ENCODE data around the gene PRR5. TPM values are rescaled to one million over a fixed set of nuclear protein-coding genes. Genes with fewer than 3 reads are reported as not detected.

PRR5 gene
- total and polyA plus RNA-seq, 2 experiments from 2014 or later, result 15.3 to 31.4 TPM

DNA sequence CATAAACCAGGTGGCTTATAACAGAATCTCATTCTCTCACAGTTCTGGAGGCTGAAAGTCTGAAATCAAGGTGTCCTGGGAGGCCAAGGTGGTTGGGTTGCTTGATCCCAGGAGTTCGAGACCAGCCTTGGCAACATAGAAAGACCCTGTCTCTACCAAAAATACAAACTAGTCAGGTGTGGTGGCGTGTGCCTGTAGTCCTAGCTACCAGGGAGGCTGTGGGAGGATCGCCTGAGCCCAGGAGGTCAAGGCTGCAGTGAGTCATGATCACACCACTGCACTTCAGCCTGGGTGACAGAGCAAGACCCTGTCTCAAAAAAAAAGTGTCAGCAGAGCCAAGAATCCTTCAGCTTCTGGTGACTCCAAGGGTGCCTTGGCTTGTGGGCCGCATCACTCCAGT is 8.9 kb upstream of the PRR5 start:
- ATAC-seq, result no peak
- Mint-ChIP-seq H3K36me3 (ENCODE audit: low read depth) (no peaks in the 10 kb centered on the region), H3K4me1 (no peaks in the 10 kb centered on the region; the same call in 2 of the 3 replicates), H3K27me3 (ENCODE audit: insufficient read depth, low read depth, poor library complexity) (peaks cover 19% of the 10 kb centered on the region), H3K27ac (no peak overlapping the region), H3K4me3 (no peak overlapping the region), H3K9me3 (no peaks in the 10 kb centered on the region)
- no peaks in the 10 kb centered on the region for H3K27me3 ChIP-seq (ENCODE audit: insufficient read depth)
- H3K4me3 ChIP-seq, result no peak overlapping the region
- no peaks in the 10 kb centered on the region for H3K79me2 ChIP-seq (replicated peaks; ENCODE audit: insufficient read depth)
- H3F3A ChIP-seq (replicated peaks; ENCODE audit: low read depth), result no peaks in the 10 kb centered on the region
- H2AFZ ChIP-seq, result no peak overlapping the region
- no peak overlapping the region for H3K4me2 ChIP-seq
- DNase-seq (ENCODE audit: low spot score), result no peak
- no peaks in the 10 kb centered on the region for H3K36me3 ChIP-seq (ENCODE audit: insufficient read depth)
- no peaks in the 10 kb centered on the region for H3K4me1 ChIP-seq (ENCODE audit: insufficient read depth)
- H3K27ac ChIP-seq (ENCODE audit: low read depth), result no peak overlapping the region
- H4K20me1 ChIP-seq (replicated peaks; ENCODE audit: insufficient read depth), result no peaks in the 10 kb centered on the region
- TF ChIP-seq, protein P1, sequence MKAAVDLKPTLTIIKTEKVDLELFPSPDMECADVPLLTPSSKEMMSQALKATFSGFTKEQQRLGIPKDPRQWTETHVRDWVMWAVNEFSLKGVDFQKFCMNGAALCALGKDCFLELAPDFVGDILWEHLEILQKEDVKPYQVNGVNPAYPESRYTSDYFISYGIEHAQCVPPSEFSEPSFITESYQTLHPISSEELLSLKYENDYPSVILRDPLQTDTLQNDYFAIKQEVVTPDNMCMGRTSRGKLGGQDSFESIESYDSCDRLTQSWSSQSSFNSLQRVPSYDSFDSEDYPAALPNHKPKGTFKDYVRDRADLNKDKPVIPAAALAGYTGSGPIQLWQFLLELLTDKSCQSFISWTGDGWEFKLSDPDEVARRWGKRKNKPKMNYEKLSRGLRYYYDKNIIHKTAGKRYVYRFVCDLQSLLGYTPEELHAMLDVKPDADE (IDR thresholded peaks at IDR 0.05), result no peak
- H3K9me2 ChIP-seq (ENCODE audit: insufficient read depth), result no peaks in the 10 kb centered on the region

DNA sequence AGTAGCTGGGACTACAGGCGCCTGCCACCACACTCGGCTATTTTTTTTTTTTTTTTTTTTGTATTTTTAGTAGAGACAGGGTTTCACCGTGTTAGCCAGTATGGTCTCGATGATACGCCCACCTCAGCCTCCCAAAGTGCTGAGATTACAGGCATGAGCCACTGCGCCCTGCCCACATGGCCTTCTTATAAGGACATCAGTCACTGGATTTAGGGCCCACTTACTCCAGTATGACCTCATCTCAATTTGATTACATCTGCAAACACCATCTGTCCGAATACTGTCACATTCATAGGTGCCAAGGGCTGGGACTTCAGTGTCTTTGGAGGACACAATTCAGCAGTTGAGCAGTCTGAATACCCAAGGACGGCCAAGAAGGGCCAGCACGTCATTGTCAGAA is 8.2 kb upstream of the PRR5 start:
- H3F3A ChIP-seq (replicated peaks; ENCODE audit: low read depth), result no peaks in the 10 kb centered on the region
- peaks cover 15% of the 10 kb centered on the region for H3K27me3 Mint-ChIP-seq (ENCODE audit: insufficient read depth, low read depth, poor library complexity)
- no peak overlapping the region for H3K4me3 Mint-ChIP-seq
- H4K20me1 ChIP-seq (replicated peaks; ENCODE audit: insufficient read depth), result no peaks in the 10 kb centered on the region
- H3K9me2 ChIP-seq (ENCODE audit: insufficient read depth), result no peaks in the 10 kb centered on the region
- no peaks in the 10 kb centered on the region for H3K9me3 Mint-ChIP-seq
- H3K27me3 ChIP-seq (ENCODE audit: insufficient read depth), result no peaks in the 10 kb centered on the region
- no peaks in the 10 kb centered on the region for H3K4me1 ChIP-seq (ENCODE audit: insufficient read depth)
- DNase-seq (ENCODE audit: low spot score) (no peak), ATAC-seq (no peak)
- H3K79me2 ChIP-seq (replicated peaks; ENCODE audit: insufficient read depth), result no peaks in the 10 kb centered on the region
- no peak overlapping the region for H3K4me2 ChIP-seq
- H3K4me3 ChIP-seq, result no peak overlapping the region
- no peaks in the 10 kb centered on the region for H3K36me3 ChIP-seq (ENCODE audit: insufficient read depth)
- no peak overlapping the region for H3K27ac ChIP-seq (ENCODE audit: low read depth)
- no peak overlapping the region for H3K27ac Mint-ChIP-seq
- no peaks in the 10 kb centered on the region for H3K36me3 Mint-ChIP-seq (ENCODE audit: low read depth)
- TF ChIP-seq, protein P2, sequence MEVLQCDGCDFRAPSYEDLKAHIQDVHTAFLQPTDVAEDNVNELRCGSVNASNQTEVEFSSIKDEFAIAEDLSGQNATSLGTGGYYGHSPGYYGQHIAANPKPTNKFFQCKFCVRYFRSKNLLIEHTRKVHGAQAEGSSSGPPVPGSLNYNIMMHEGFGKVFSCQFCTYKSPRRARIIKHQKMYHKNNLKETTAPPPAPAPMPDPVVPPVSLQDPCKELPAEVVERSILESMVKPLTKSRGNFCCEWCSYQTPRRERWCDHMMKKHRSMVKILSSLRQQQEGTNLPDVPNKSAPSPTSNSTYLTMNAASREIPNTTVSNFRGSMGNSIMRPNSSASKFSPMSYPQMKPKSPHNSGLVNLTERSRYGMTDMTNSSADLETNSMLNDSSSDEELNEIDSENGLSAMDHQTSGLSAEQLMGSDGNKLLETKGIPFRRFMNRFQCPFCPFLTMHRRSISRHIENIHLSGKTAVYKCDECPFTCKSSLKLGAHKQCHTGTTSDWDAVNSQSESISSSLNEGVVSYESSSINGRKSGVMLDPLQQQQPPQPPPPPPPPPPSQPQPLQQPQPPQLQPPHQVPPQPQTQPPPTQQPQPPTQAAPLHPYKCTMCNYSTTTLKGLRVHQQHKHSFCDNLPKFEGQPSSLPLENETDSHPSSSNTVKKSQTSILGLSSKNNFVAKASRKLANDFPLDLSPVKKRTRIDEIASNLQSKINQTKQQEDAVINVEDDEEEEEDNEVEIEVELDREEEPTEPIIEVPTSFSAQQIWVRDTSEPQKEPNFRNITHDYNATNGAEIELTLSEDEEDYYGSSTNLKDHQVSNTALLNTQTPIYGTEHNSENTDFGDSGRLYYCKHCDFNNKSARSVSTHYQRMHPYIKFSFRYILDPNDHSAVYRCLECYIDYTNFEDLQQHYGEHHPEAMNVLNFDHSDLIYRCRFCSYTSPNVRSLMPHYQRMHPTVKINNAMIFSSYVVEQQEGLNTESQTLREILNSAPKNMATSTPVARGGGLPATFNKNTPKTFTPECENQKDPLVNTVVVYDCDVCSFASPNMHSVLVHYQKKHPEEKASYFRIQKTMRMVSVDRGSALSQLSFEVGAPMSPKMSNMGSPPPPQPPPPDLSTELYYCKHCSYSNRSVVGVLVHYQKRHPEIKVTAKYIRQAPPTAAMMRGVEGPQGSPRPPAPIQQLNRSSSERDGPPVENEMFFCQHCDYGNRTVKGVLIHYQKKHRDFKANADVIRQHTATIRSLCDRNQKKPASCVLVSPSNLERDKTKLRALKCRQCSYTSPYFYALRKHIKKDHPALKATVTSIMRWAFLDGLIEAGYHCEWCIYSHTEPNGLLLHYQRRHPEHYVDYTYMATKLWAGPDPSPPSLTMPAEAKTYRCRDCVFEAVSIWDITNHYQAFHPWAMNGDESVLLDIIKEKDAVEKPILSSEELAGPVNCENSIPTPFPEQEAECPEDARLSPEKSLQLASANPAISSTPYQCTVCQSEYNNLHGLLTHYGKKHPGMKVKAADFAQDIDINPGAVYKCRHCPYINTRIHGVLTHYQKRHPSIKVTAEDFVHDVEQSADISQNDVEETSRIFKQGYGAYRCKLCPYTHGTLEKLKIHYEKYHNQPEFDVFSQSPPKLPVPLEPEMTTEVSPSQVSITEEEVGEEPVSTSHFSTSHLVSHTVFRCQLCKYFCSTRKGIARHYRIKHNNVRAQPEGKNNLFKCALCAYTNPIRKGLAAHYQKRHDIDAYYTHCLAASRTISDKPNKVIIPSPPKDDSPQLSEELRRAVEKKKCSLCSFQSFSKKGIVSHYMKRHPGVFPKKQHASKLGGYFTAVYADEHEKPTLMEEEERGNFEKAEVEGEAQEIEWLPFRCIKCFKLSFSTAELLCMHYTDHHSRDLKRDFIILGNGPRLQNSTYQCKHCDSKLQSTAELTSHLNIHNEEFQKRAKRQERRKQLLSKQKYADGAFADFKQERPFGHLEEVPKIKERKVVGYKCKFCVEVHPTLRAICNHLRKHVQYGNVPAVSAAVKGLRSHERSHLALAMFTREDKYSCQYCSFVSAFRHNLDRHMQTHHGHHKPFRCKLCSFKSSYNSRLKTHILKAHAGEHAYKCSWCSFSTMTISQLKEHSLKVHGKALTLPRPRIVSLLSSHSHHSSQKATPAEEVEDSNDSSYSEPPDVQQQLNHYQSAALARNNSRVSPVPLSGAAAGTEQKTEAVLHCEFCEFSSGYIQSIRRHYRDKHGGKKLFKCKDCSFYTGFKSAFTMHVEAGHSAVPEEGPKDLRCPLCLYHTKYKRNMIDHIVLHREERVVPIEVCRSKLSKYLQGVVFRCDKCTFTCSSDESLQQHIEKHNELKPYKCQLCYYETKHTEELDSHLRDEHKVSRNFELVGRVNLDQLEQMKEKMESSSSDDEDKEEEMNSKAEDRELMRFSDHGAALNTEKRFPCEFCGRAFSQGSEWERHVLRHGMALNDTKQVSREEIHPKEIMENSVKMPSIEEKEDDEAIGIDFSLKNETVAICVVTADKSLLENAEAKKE (CRISPR knock-in tag; IDR thresholded peaks at IDR 0.05), result no peak
- TF ChIP-seq POLR2AphosphoS5 (IDR thresholded peaks at IDR 0.05; ENCODE audit: low read depth) (no peak), ZNF114 (CRISPR knock-in tag; IDR thresholded peaks at IDR 0.05) (no peak)
- peaks cover 2% of the 10 kb centered on the region; the same call in 2 of the 3 replicates for H3K4me1 Mint-ChIP-seq
- H2AFZ ChIP-seq, result no peak overlapping the region

All from GM23338 (cell line).